H54 (cell line): ENCODE measurements around the gene ATP8B4.

Experiments used
- DNase-seq: peaks from one replicate; pipeline ENCODE4 v3.0.0; 2011; ENCODE audit warnings: low spot score, mixed read lengths; ENCODE audit not compliant: insufficient read length
- FAIRE-seq: peaks from 3 replicates; lab custom pipeline; 2011; peaks lifted over from hg19 to GRCh38; lab: Jason Lieb, UNC
- POLR2A ChIP-seq: IDR thresholded peaks from 2 replicates; pipeline ENCODE4 v1.6.1; 2011; ENCODE audit warnings: low read depth, mild to moderate bottlenecking, low read length

The ATP8B4 gene

DNA sequence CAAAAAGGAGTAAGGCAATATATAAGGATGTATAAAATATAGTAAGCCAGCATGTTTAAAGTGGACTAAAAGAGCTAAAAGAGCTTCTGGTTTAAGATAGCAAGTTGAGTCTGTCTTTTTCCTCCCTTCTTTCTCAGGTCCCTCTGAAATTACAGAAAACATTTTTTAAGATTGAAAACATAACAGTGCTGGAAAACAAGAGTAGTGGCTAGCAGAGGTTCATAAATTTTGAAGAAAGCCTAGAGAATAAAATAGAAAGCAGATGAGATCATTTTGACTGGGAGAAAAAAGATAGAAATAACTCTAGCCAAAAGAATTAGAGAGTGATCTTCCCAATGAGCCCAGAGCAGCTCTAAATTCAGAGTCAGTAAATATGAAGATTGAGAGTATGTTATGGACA lies 41.9 kb downstream of the ATP8B4 start:
- TF ChIP-seq POLR2A = no peak
- FAIRE-seq (no peak), DNase-seq (no peak)

GRCh38 chr15:50075319-50075718 lies 43.7 kb downstream of the ATP8B4 start:
- no peak for FAIRE-seq
- DNase-seq = no peak
- no peak for TF ChIP-seq POLR2A

GRCh38 chr15:50071551-50072258 lies 47.3 kb downstream of the ATP8B4 start:
- no peak for FAIRE-seq
- no peak for TF ChIP-seq POLR2A
- no peak for DNase-seq

DNA sequence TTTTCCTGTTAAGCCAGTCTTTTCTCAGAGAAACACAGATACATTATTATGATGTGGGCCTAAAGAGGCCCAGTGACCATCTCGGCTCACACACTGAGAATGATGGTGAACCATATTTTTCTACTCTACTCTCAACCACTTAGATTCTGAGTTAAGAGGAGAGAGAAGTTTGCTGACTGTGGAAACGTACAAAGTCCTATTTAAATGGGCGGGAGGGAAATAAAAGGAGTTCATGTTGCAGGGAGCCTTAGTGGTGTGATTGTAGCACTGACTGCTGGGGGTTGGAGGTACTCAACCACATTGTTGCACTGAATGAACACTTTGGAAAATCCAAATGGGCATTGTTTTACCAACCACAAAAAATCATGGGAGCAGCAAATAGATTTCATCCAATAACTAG lies 51.0 kb downstream of the ATP8B4 start:
- no peak for TF ChIP-seq POLR2A
- DNase-seq = no peak
- no peak for FAIRE-seq

DNA sequence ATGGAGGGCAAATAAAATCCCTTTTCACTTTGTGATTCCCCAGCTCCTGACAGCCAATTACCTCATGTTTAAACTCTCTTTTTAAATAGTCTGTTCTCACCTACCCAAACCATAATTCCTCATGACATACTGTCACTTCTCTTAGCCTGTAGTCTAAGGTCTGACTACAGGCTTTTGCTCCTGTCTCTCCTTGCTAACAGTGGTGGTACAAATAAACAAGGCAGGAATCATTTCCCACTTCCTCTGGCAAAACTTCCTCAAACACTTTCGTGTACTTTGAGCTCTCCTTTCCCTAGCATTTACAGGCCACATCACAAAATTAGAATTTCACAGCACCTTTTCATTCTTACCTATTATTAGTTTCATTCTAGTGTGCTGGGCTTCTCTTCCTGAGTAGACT lies 51.8 kb downstream of the ATP8B4 start:
- no peak for TF ChIP-seq POLR2A
- FAIRE-seq (no peak), DNase-seq (no peak)

DNA sequence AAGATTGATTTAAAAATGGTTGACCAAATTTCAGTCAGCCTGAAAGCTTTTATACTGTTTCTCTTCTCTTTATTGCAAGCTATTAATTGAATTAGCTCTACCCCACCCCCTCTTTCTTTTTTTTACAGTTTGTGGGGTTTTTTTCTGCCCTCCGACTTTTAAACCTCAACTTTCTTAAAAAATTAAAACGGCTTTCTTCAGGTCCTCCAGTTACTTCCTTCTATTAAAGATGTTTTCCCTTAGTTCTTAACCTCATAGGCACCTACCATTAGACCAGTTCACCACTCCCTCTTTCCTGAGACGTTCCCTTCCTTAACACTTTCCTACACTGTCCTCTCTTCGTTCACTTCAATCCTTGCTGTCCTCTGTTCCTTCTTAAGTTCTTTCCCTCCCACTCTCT lies 52.4 kb downstream of the ATP8B4 start:
- DNase-seq (no peak), FAIRE-seq (no peak)
- no peak for TF ChIP-seq POLR2A

GRCh38 chr15:50066202-50066601 lies 52.8 kb downstream of the ATP8B4 start:
- DNase-seq (no peak), FAIRE-seq (no peak)
- no peak for TF ChIP-seq POLR2A

- no peak for TF ChIP-seq POLR2A
- DNase-seq = no peak
- no peak for FAIRE-seq
These were observed 53.8 kb downstream of the ATP8B4 start for GRCh38 chr15:50065279-50065678.

GRCh38 chr15:50064673-50065072 lies 54.4 kb downstream of the ATP8B4 start:
- TF ChIP-seq POLR2A = no peak
- DNase-seq (no peak), FAIRE-seq (no peak)

GRCh38 chr15:50063226-50063625 lies 55.8 kb downstream of the ATP8B4 start:
- FAIRE-seq (no peak), DNase-seq (no peak)
- TF ChIP-seq POLR2A = no peak

- DNase-seq (no peak), FAIRE-seq (no peak)
- TF ChIP-seq POLR2A = no peak
These were observed 57.5 kb downstream of the ATP8B4 start for GRCh38 chr15:50061503-50061902.

GRCh38 chr15:50059883-50060282 lies 59.1 kb downstream of the ATP8B4 start:
- DNase-seq (no peak), FAIRE-seq (no peak)
- TF ChIP-seq POLR2A = no peak

DNA sequence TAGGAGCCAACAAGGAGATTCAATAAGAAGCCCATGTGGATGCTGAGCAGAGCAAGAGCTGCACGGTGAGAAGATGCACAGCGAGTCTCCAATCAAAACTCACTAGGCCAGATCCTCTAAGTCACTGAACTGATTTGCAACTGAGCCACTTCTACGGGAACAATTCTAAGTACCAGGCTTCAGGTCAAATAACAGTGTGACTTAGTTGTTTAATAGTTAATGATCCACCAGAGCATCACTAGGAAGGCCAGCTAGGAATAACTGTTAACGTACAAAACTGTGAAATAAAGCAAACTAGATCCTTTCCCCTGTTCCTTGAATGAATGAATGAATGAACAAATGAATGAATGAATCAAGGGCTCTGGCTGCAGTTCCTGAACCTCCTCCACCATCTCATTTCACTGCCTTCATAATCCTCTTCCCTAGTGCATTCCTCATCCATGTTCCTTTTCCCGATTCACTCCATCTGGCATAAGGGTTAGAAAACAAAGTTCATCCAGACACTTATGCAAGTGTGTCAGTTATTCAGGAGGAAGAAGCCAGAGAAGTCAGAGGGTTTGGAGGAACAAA lies 59.7 kb downstream of the ATP8B4 start:
- TF ChIP-seq POLR2A = no peak
- no peak for DNase-seq
- FAIRE-seq = no peak

DNA sequence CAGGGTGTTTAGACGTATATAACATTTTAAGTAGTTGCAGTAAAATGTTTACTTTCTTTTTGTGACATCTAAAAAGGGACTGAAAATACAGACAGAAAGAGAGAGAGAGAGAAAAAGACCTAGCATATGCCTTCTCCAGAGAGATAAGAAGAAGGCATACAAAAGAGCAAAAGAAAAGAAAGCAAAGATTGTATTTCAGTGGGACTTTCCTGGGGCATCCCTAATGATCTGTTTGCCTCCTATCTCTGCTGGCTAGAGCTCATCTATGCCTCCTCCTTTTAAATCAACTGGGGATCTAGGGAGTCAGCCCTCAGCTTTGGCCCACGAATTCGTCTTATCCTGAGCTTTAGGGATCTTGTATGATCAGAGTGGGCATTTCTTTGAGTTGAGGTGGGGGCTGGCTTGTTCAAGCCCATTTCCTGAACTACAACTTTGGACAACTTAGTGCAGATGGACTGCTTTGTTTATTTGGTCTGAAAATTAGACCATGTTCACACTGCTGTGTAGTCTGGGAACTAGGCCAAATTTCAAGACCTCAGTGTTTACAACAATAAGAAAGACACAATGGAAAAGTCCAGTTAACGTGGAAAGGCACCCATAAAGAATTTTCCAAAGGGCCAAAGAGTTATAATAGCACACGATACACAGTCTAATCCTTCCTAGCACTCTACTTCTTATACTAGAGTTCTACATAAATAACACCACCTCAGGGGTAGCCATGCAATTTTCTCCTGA lies 61.0 kb downstream of the ATP8B4 start:
- FAIRE-seq (no peak), DNase-seq (no peak)
- no peak for TF ChIP-seq POLR2A
